Activated B cell treated with CpG ODN at 0.5 μM for 24 hours (primary cell): ENCODE results near the gene HS6ST1. TPM values are rescaled to one million over a fixed set of nuclear protein-coding genes. Genes with fewer than 3 reads are reported as not detected.
"Not testable (repeated sequence)": the region's sequence is repeated elsewhere in the genome, so short reads cannot be mapped to it uniquely, and the experiment has no call there.

Experiments used
- ATAC-seq: fragments of 200-7000 bp; cut with Tn5 transposase; one replicate; pipeline ENCODE4 v1.10.0; 2021; ENCODE audit warnings: low read depth, mild to moderate bottlenecking, moderate library complexity
- CTCF ChIA-PET: fragments of 350-600 bp; sonication (Branson Sonifier 250); formaldehyde crosslinking; loops from one replicate; lab custom pipeline; 2021; ENCODE audit warnings: antibody characterized with exemption; lab: Charles Lee
- POLR2A ChIA-PET: fragments of 350-600 bp; sonication (Branson Sonifier 250); formaldehyde crosslinking; loops from one replicate; lab custom pipeline; 2021; ENCODE audit warnings: antibody characterized with exemption; lab: Charles Lee
- DNase-seq: peaks from one replicate; pipeline ENCODE4 v3.0.0; 2022
- H3K27ac Mint-ChIP-seq: one replicate; pipeline ENCODE4 v1.8.0; 2020; ENCODE audit warnings: mixed read lengths
- H3K27me3 Mint-ChIP-seq: one replicate; pipeline ENCODE4 v1.8.0; 2021; ENCODE audit warnings: mixed read lengths
- H3K36me3 Mint-ChIP-seq: one replicate; pipeline ENCODE4 v1.8.0; 2021; ENCODE audit warnings: low read depth, mixed read lengths
- H3K4me1 Mint-ChIP-seq: one replicate; pipeline ENCODE4 v1.8.0; 2021; ENCODE audit warnings: mixed read lengths
- H3K4me3 Mint-ChIP-seq: one replicate; pipeline ENCODE4 v1.8.0; 2020; ENCODE audit warnings: mild to moderate bottlenecking, mixed read lengths
- H3K9me3 Mint-ChIP-seq: one replicate; pipeline ENCODE4 v1.8.0; 2020; ENCODE audit warnings: mixed read lengths
- CTCF ChIP-seq: fragments of 200-600 bp; IDR thresholded peaks from one replicate; pipeline ENCODE4 v1.8.0; 2022; ENCODE audit warnings: antibody characterized with exemption, mild to moderate bottlenecking
- intact Hi-C: fragments of 100-400 bp; cut with micrococcal nuclease; formaldehyde crosslinking; loops from one replicate; pipeline ENCODE4 v1.15.1; 2024
- total RNA-seq: library from RNA; stranded (reverse); gene quantifications from 2 replicates; pipeline ENCODE4 v1.2.3, GENCODE V29; 2022

The HS6ST1 gene
- total RNA-seq, 1 donor from 2014 or later: 16.9 TPM

- POLR2A ChIA-PET, H3K4me1 Mint-ChIP-seq, ATAC-seq, intact Hi-C loops, H3K4me3 Mint-ChIP-seq, CTCF ChIA-PET, H3K27me3 Mint-ChIP-seq, H3K27ac Mint-ChIP-seq, DNase-seq, H3K9me3 Mint-ChIP-seq: not testable (repeated sequence)
- peaks cover 13% of the 10 kb centered on the region for H3K36me3 Mint-ChIP-seq
These were observed 53.1 kb downstream of the HS6ST1 start for GRCh38 chr2:128265608-128265993.

- Mint-ChIP-seq H3K27ac (no peak overlapping the region), H3K4me3 (no peak overlapping the region), H3K9me3 (no peaks in the 10 kb centered on the region), H3K27me3 (no peaks in the 10 kb centered on the region), H3K36me3 (peaks cover 13% of the 10 kb centered on the region), H3K4me1 (peaks cover 2% of the 10 kb centered on the region)
- TF ChIP-seq CTCF: no peak
- intact Hi-C loops: no loop called here
- CTCF ChIA-PET: no interaction called here
- ATAC-seq (no peak), DNase-seq (no peak)
- POLR2A ChIA-PET: no interaction called here
These were observed 53.6 kb downstream of the HS6ST1 start for GRCh38 chr2:128264881-128265607.

- Mint-ChIP-seq H3K4me3 (no peak overlapping the region), H3K4me1 (peaks cover 2% of the 10 kb centered on the region), H3K27ac (no peak overlapping the region), H3K27me3 (no peaks in the 10 kb centered on the region), H3K9me3 (no peaks in the 10 kb centered on the region), H3K36me3 (peaks cover 13% of the 10 kb centered on the region)
- intact Hi-C loops: no loop called here
- no peak for ATAC-seq
- POLR2A ChIA-PET: no interaction called here
- no peak for TF ChIP-seq CTCF
- CTCF ChIA-PET: no interaction called here
- DNase-seq: no peak
These were observed 54.8 kb downstream of the HS6ST1 start for GRCh38 chr2:128263902-128264331.

- ChIA-PET POLR2A (no interaction called here), CTCF (interaction anchor here (1.2 kb wide), 1 partner anchor 345 kb away, joined by 3 read pairs; no protein-coding TSS in a partner anchor)
- H3K27ac Mint-ChIP-seq: no peak overlapping the region
- peaks cover 4% of the 10 kb centered on the region for H3K36me3 Mint-ChIP-seq
- H3K4me3 Mint-ChIP-seq: no peak overlapping the region
- no peaks in the 10 kb centered on the region for H3K9me3 Mint-ChIP-seq
- ATAC-seq (no peak), DNase-seq (no peak)
- H3K27me3 Mint-ChIP-seq: no peaks in the 10 kb centered on the region
- intact Hi-C loops: no loop called here
- peaks cover 2% of the 10 kb centered on the region for H3K4me1 Mint-ChIP-seq
- no peak for TF ChIP-seq CTCF
These were observed 56.1 kb downstream of the HS6ST1 start for GRCh38 chr2:128262315-128263253.

- no peak for TF ChIP-seq CTCF
- POLR2A ChIA-PET: no interaction called here
These were observed 57.2 kb downstream of the HS6ST1 start for GRCh38 chr2:128261245-128262128.

More at GRCh38 chr2:128261245-128262128, 57.2 kb downstream of the HS6ST1 start:
- Mint-ChIP-seq H3K4me3 (no peak overlapping the region), H3K9me3 (no peaks in the 10 kb centered on the region), H3K36me3 (peaks cover 3% of the 10 kb centered on the region), H3K27me3 (no peaks in the 10 kb centered on the region), H3K27ac (no peak overlapping the region), H3K4me1 (peaks cover 2% of the 10 kb centered on the region)
- ATAC-seq (no peak), DNase-seq (no peak)
- intact Hi-C loops: no loop called here
- CTCF ChIA-PET: no interaction called here
